GM20000 (cell line): ENCODE results near the gene BICD2.
"Not testable (repeated sequence)": the region's sequence is repeated elsewhere in the genome, so short reads cannot be mapped to it uniquely, and the experiment has no call there.

Experiments
- DNase-seq: peaks from one replicate; pipeline ENCODE4 v3.0.0; 2012; ENCODE audit warnings: low spot score
- TF ChIP-seq, protein P1 (sequence below): IDR thresholded peaks from 2 replicates; pipeline ENCODE4 v1.5.1; 2012; ENCODE audit warnings: mild to moderate bottlenecking, control low read depth; ENCODE audit errors: extremely low read depth, missing control alignments

The BICD2 gene

DNA sequence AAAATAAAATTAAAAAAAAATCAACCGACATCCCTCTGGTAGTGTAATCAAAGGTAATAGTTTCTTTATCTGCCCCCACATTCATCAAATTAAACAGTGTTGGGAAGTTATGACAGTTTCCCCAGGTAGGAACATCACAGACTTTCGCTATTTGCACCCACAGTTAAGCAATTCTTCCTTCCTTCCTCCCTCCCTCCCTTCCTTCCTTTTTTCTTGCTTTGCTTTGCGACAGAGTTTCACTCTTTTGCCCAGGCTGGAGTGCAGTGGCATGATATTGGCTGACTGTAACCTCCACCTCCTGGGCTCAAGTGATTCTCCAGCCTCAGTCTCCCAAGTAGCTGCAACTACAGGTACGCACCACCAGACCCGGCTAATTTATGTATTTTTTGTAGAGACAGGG lies 10.8 kb upstream of the BICD2 start:
- DNase-seq, result no peak

DNA sequence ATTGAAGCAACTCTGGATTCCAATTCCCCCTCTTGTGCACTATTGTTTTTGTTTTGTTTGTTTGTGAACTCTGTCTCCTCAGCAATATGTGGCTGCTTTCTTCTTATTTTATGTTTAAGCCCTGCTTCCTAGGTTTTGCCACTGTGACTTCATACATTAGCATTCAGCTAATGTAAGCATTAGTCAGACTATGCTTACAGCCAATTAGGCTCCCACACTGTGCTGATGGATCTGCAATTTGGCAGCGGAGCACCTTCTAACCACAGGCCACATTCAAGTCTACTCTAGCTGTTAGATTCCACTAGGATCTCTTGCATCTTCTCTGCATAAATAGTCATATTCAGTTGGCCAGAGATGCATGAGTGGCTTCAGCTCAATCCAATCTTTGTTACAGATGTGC lies 9.6 kb upstream of the BICD2 start:
- no peak for DNase-seq
- TF ChIP-seq, protein P1, sequence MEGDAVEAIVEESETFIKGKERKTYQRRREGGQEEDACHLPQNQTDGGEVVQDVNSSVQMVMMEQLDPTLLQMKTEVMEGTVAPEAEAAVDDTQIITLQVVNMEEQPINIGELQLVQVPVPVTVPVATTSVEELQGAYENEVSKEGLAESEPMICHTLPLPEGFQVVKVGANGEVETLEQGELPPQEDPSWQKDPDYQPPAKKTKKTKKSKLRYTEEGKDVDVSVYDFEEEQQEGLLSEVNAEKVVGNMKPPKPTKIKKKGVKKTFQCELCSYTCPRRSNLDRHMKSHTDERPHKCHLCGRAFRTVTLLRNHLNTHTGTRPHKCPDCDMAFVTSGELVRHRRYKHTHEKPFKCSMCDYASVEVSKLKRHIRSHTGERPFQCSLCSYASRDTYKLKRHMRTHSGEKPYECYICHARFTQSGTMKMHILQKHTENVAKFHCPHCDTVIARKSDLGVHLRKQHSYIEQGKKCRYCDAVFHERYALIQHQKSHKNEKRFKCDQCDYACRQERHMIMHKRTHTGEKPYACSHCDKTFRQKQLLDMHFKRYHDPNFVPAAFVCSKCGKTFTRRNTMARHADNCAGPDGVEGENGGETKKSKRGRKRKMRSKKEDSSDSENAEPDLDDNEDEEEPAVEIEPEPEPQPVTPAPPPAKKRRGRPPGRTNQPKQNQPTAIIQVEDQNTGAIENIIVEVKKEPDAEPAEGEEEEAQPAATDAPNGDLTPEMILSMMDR, result no peak

More for the DNA sequence above, 10.8 kb upstream of the BICD2 start:
- TF ChIP-seq, protein P1, result no peak

DNA sequence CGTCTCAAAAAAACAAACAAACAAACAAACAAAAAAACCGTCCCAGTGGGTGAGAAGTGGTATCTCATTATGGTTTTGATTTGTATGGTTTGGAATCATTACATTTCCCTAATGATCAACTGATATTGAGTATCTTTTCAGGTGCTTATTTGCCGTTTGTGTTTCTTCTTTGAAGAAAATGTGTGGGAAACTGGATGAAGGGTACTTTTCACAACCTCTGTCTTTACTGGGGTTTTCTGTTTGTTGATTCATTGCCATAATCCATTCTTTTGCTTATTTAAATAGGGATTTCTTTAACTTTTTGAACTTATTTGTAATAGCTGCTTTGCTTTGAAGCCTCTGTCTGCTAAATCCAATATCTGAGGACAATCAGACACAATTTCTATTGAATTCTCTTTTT lies 9.2 kb upstream of the BICD2 start:
- TF ChIP-seq, protein P1, result no peak
- no peak for DNase-seq

DNA sequence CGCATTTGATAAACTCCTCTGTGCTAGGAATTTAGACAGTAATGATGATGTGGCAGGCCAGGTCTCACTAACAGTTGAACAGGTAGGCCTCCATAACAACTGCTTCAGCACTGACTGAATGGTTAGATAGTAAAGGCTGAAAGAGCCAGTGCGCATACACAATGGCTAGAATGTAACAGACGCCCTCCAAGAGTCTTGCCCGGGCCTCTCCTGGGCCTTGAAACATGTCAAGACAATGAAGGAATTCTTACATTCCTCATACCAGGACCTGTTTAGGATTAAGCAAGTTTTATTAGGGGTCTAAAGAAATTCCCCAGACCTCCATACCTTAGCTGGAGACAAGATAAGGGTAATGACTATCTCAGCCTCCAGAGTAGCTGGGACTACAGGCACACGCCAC lies 6.7 kb upstream of the BICD2 start:
- TF ChIP-seq, protein P1, result no peak
- DNase-seq, result no peak

DNA sequence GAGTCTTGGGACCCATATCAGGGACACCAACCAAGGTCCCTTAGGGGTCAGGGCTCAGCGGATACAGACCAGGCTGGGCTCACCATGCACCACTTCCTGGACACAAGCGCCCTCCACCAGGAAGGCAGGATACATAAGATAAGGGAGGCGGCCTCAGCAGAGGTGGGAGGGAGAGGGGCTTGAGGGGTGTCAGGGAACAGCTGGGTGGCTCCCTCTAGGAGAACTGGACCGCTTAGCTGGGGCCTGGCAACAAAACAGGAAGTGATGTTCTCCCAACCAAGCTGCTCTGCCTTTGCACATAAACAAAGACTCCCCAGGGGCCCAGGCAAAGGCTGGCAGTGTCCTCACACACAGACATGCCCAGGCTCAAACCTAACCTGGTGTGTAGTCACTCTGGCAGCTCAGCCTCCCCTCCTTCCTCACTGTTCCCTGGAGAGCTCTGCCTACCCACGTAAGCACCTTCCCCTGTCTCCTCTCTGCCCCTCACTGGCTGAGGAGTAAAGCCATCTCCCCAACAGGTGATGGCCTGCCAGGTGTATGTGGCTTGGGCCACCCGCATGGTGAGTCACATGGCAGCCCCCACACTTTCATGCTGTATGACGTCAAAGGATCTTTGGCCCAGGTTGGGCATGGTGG lies 5.8 kb upstream of the BICD2 start:
- no peak for DNase-seq
- TF ChIP-seq, protein P1, result no peak

DNA sequence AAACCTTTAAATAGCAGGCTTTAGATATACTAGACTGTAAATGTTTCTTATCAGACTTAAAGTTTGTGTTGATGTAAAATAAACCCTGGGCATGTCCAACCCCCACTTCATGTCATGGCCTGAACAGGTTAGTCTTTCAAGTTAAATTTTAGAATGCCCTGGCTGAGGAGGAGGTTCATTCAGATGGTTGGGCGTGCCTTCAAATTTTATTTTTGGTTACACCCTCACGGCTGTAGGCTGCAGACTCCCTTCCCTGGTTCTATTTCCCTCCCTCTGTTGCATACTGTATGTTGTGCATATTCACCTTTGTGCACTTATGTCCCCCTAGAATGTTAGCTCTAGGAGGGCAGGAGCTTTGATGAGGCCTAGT lies 5.3 kb upstream of the BICD2 start:
- DNase-seq, result no peak
- TF ChIP-seq, protein P1, result no peak

DNA sequence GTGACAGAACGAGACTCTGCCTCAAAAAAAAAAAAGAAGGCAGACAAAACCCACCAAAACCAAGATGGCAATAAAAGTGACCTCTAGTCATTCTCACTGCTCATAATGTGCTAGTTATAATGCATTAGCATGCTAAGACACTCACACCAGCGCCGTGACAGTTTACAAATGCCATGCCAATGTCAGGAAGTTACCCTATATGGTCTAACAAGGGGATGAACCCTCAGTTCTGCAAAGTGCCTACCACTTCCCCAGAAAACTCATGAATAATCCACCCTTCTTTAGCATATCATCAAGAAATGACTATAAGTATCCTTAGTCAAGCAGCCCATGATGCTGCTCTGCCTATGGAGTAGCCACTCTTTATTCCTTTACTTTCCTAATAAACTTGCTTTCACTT lies 4.7 kb upstream of the BICD2 start:
- DNase-seq, result no peak
- TF ChIP-seq, protein P1, result no peak

DNA sequence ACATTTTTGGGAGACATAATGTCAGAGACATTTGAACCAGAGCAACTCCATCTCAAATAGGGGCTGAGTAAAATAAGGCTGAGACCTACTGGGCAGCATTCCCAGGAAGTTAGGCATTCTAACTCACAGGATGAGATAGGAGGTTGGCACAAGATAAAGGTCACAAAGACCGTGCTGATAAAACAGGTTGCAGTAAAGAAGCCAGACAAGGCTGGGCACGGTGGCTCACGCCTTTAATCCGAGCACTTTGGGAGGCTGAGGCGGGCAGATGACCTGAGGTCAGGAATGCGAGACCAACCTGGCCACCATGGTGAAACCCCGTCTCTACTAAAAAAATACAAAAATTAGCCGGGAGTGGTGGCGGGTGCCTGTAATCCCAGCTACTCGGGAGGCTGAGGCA lies 4.2 kb upstream of the BICD2 start:
- not testable (repeated sequence) for DNase-seq
